KG1 (cell line): ENCODE measurements around the gene OR2T10.
"Not testable (repeated sequence)": the region's sequence is repeated elsewhere in the genome, so short reads cannot be mapped to it uniquely, and the experiment has no call there.

Source experiments
- DNase-seq: peaks from one replicate; lab custom pipeline; 2025; lab: John Stamatoyannopoulos, UW

The OR2T10 gene

DNA sequence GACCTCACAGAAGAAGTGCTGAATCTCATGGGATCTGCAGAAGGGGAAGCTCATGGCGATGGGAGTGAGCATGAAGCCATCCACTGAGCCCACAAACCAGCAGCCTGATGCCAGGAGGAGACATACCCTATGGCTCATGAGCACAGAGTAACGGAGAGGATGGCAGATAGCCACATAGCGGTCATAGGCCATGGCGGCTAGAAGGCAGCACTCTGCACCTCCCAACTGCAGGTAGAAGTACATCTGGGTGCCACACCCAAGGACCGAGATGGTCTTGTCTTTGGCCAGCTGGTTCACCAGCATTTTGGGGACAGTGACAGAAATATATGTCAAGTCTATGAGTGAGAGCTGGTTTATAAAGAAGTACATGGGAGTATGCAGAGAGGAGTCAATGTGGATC, 4.3 kb downstream of the OR2T10 start:
- DNase-seq = no peak

DNA sequence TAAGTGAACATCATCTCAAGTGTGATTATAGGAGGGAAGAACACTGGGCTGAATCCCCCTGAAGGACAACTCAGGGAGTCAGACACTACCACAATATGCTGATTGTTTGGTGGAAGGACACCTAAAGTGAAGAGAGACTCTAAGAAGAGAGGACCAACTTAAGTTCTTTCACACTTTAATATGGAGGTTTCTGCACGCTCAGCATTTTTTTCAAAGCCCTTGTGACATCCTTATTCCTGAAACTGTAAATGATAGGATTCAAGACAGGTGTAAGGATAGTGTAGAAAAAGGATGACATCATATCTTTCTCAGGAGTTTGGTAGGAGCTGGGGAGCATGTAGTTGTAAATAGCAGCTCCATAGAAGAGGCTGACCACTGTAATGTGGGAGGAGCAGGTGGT, 4.8 kb downstream of the OR2T10 start:
- DNase-seq = no peak

DNA sequence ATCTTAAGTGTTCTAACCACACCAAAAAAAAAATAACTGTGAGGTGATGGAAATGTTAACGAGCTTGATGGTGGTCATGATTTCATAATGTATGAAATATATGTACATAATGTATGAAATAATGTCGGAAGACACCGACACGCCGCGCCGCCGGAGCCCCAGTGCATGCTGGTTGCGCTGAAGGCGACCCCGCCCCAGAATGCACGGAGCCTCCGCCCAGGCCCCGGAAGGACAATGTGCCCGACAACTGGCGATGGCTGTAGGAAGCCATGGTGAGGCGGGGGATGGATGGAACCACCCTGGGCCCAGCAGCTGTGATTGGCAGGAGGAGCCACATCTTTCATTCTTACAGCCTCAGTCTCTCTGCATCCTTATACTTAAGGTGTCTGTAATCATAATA, 7.4 kb downstream of the OR2T10 start:
- DNase-seq = no peak

DNA sequence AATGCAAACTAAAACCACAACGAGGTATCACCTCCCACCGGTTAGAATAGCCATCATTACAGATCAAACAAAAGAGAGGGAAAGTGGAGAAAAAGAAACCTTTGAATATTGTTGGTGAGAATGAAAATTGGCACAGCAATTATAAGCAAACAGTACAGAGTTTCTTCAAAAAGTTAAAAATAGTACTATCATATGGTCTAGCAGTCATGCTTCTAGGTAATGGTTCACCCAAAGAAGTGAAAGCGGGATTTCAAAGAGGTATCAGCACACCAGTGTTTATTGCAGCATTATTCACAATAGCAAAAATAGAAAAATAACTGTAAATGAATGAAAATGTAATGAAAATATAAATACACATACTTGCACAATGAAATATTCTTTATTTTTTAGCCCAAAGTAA, 8.2 kb downstream of the OR2T10 start:
- DNase-seq = no peak

DNA sequence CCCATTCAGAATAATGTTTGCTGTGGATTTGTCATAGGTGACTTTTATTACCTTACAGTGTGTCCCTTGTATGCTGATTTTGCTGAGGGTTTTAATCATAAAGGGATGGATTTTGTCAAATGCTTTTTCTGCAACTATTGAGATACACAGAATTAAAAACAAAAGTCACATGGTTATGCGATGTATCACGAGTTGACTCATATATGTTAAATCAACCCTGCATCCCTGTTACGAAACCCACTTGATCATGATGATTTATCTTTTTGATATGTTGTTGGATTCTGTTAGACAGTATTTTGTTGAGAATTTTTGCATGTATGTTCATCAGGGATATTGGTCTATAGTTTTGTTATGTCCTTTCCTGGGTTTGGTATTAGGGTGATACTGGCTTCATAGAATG, 12.2 kb downstream of the OR2T10 start:
- DNase-seq = no peak

DNA sequence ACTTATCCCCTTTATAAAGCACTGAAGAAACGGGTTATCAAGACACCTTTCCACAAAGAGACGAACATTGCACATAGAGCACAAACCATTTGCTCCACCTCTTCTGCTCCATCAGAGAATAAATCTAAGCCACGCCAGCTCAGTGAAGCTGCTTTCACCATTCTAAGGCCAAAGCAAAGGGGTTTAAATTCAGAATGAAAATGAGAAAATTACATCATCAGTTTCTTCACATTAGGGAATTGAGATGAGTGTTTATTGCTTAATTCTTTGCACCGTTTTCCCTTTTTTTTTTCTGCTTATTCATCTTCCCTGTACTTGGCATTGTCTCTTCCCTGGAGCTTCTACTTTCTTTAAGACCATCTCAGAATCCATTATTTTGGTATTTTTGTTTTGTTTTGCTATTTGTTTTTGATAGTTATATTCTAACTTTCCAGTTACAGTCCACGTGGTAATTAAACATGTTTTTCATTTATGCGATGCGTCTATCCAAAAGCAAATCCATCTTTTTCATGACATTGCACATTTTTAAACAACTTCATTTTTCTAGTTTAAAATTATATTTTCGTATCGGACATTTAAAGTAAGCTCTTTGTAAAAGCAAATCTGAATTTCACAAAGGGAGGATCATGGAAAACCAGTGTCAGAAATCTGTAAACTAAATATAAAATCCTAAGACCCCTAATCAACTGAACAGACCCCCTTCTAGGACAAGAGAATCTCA, 21.1 kb downstream of the OR2T10 start:
- no peak for DNase-seq

DNA sequence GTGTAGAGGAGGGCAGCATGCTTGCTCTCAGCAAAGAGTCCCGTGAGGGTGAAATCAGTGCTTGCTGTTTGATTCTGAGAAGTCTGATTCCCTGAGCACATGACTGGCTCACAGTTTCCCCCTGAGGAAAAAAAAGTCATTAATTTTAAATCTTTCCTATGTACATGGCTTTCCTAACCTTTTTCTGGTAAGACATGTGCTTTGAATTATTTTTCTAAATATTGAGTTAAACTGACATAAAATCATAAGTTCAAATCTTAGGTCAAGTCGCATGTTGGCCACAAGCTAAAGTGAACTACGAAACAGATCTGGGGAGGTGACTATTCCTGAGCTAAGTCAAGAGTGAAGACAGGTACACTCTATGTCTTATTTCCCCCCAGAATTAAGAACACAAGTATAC, 22.8 kb downstream of the OR2T10 start, which contains the start of gene OR2T34:
TSS of gene OR2T34 (minus strand) at position 101 of the 400 bp plus-strand sequence. CDS start at position 101, 0 bp downstream.
- not testable (repeated sequence) for DNase-seq

DNA sequence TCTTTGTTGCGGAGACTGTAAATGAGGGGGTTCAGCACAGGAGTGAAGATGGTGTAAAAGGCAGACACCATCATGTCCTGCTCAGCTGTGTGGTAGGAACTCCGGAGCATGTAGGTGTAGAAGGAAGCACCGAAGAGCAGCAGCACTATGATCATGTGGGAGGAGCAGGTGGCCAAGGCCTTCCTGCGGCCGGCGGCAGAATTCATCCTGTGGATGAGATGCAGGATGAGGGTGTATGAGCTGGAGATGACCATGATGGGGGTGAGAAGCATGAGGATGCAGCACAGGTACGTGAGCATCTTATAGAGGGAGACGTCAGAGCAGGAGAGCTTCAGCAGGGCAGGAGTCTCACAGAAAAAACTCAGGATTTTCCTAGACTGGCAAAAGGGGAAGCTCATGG, 23.6 kb downstream of the OR2T10 start:
- DNase-seq = not testable (repeated sequence)

DNA sequence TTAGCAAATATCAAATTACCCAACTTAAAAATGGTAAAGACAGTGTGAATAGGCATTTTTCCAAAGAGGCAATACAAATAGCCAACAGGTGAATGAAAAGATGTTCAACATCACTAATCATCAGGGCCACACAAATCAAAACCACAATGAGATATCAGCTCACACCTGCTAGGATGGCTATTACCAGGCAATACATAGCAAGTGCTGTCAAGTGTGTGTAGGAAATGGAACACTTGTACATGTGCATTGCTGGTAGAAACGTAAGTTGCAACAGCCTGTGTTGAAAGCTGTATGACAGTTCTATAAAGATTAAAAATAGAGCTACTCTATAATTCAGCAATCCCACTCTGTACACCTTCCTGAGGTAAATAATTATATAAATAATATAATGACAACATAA, 25.5 kb downstream of the OR2T10 start:
- not testable (repeated sequence) for DNase-seq

DNA sequence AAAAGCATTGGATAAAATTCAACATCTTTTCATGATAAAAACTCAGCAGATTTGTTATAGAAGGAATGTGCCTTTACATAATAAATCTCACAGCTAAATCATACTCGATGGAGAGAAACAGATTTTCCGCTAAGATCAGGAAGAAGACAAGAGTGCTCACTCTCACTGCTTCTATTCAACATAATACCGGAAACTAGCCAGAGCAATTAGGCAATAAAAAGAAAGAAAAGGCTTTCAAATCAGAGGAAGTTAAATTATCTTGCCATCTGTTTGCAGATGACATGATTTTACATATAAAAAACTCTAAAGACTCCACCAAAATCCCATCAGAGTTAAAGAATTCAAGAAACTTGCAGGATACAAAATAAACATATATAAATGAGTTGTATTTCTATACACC, 26.7 kb downstream of the OR2T10 start:
- not testable (repeated sequence) for DNase-seq

DNA sequence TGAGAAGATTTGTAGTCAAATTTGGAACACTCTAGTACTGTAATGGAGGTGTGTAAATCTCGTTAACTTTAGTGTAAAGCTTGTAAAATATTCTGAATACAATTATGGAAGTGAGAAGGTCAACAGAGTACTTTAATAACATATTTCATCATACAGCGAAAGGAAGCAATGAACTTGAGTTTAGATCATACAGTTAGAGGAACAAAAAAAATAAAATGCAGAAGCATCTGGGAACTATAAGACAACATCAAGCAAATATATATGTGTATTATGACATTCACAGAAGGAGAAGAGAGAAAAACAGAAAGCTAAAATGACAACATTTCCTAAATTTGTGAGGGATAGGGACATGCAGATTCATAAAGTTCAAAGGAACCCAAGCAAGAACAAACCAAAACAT, 28.5 kb downstream of the OR2T10 start:
- not testable (repeated sequence) for DNase-seq

DNA sequence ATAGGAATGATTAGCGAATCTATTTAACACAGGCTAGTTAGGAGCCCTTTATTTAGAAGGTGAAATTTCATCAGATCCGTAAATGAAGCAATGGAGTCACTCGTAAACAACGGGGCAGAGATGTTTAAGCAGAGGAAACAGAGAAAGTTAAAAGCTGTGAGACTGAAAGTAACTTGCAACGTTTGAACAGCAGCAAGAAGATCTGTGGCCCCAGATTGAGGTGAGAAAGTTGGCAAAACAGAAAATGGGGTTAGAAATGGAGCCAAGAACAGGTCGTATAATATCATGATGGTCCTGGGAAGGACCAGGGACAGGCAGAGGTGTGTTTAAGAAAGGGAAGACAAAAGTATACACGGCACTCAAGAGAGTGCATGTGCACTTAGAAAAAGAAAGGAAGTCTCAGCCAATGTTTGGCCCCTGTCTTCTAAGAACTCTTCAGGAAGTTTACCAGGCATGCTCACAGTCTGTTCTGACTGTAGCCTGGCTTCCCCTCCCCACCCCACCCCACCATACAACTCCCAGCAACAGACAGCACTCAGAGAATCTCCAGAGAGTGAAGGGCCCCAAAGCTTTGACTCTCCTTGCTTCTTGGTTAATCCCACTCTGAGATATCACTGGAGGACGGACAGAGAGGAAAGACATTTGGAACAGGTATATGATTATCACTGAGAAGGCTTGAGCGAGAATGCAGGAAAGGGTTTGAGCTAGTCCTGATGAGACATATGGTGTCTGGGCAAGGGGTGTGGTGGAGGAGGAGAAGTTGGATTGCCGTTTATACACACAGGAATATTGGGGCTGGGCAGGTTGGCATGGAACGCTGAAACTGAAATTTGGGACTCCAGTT, 31.7 kb downstream of the OR2T10 start:
- not testable (repeated sequence) for DNase-seq

DNA sequence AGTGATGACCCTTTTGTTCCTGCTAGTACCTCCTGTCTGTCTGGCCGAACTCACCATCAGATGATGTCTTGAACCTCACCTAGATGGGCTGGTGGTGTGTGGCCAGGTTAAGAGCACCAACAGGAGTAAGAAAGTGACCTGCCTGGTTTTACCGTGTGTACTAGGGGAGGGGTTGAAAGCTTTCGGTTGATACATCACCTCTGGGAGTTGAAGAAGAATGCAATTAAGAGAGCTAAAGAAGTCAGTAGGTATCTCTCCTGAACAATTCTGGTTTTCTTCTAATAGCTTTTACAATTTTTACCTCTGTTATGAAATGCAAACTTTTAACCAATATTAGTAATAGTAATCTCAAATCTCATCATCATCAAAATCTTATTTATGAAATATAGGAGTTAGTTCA, 34.8 kb downstream of the OR2T10 start, which contains the start of gene OR2T29:
TSS of gene OR2T29 (minus strand) at position 101 of the 400 bp plus-strand sequence. CDS start 3,281 bp downstream, outside the sequence.
- DNase-seq = not testable (repeated sequence)

DNA sequence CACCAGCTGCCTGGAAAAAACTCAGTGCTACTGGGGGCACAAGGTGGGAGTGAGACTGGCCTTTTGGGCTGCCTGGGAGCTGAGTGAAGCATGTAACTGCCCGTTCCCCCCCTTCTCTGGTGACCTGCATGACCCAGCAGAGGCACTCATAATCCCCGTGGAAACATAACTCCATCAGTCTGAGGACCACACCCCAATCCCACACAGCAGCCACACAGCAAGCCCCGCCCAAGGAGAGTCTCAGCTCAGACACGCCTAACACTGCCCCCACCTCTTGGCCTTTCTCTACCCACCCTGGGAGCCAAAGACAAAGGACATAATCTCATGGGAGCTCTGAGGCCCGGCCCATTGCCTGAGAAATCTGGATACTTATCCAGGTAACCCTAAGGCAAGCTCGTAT, 46.5 kb downstream of the OR2T10 start:
- not testable (repeated sequence) for DNase-seq

DNA sequence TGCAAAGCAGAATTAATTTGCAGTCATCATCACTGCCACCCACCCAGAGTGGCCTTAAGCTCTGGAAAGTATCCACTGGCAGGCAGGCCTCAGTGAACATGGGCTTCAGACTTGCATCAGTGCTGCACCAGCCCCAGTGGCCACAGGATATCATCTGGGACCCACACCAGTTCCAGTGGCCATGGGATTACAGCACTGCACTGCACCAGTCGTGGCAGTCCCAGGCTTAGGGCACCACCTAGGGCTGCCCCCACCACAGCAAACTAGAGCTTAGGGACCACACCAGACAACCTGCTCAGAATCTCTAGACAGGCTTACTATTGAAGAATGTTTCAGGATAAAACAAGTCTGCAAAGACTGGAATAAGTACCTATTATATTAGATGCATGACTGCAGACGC, 50.1 kb downstream of the OR2T10 start:
- not testable (repeated sequence) for DNase-seq
